HepG2 (cell line): ENCODE results near the gene ACP2. TPM values are rescaled to one million over a fixed set of nuclear protein-coding genes. Genes with fewer than 3 reads are reported as not detected.
A peak's percentile ranks its signal among the peaks of the same experiment; 100 is the strongest.

ENCODE experiments used
- CCAR2 ChIP-seq: fragments of 200-400 bp; formaldehyde crosslinking; optimal IDR thresholded peaks from 2 replicates; pipeline ENCODE3; 2018; ENCODE audit warnings: low read depth, mild to moderate bottlenecking, low read length, moderate library complexity
- FOXA3 ChIP-seq: IDR thresholded peaks from 2 replicates; pipeline ENCODE4 v1.6.1; 2016; ENCODE audit warnings: missing genetic modification reagents, missing compliant biosample characterization
- FUBP1 ChIP-seq: sonication (generic); formaldehyde crosslinking; IDR thresholded peaks from 2 replicates; pipeline ENCODE4 v1.5.1; 2020; ENCODE audit warnings: missing genetic modification reagents, mild to moderate bottlenecking, borderline replicate concordance
- NFE2L2 ChIP-seq: fragments of 150-350 bp; IDR thresholded peaks from 2 replicates; pipeline ENCODE4 v1.6.1; 2014; ENCODE audit warnings: low read length
- NFYC ChIP-seq: IDR thresholded peaks from 2 replicates; pipeline ENCODE4 v1.6.1; 2016; ENCODE audit warnings: missing genetic modification reagents, missing compliant biosample characterization
- PCBP2 ChIP-seq: fragments of 200-400 bp; formaldehyde crosslinking; optimal IDR thresholded peaks from 2 replicates; pipeline ENCODE3; 2018; ENCODE audit warnings: low read length, low read depth; ENCODE audit not compliant: poor library complexity, severe bottlenecking
- SMAD1 ChIP-seq: sonication (generic); formaldehyde crosslinking; IDR thresholded peaks from 2 replicates; pipeline ENCODE4 v1.4.0; 2020; ENCODE audit warnings: missing genetic modification reagents, low read depth, mild to moderate bottlenecking, borderline replicate concordance
- TCF7L2 ChIP-seq: IDR thresholded peaks from 2 replicates; pipeline ENCODE4 v1.6.1; 2011; ENCODE audit warnings: mild to moderate bottlenecking, low read depth, low read length, moderate library complexity
- TP53 ChIP-seq: sonication (generic); formaldehyde crosslinking; conservative IDR thresholded peaks from 2 replicates; pipeline ENCODE4 v1.4.0; 2020; ENCODE audit warnings: missing genetic modification reagents
- ZBTB4 ChIP-seq: sonication (generic); formaldehyde crosslinking; IDR thresholded peaks from 2 replicates; pipeline ENCODE4 v1.4.0; 2020; ENCODE audit warnings: missing genetic modification reagents, mild to moderate bottlenecking, borderline replicate concordance
- ZEB1 ChIP-seq: IDR thresholded peaks from 2 replicates; pipeline ENCODE4 v1.6.1; 2012; ENCODE audit warnings: mild to moderate bottlenecking, low read depth, inconsistent platforms; ENCODE audit not compliant: insufficient replicate concordance
- ZFP62 ChIP-seq: sonication (generic); formaldehyde crosslinking; IDR thresholded peaks from 2 replicates; pipeline ENCODE4 v1.4.0; 2020; ENCODE audit warnings: missing genetic modification reagents
- ZNF441 ChIP-seq: sonication (generic); formaldehyde crosslinking; IDR thresholded peaks from 2 replicates; pipeline ENCODE4 v1.7.0; 2021; ENCODE audit warnings: missing genetic modification reagents, borderline replicate concordance
- ZNF546 ChIP-seq: sonication (generic); formaldehyde crosslinking; conservative IDR thresholded peaks from 2 replicates; pipeline ENCODE4 v1.8.1; 2023; ENCODE audit warnings: mild to moderate bottlenecking, missing genetic modification reagents
- ZSCAN9 ChIP-seq: IDR thresholded peaks from 2 replicates; pipeline ENCODE4 v1.6.1; 2016; ENCODE audit warnings: borderline replicate concordance
- polyA plus RNA-seq, 8 experiments: library from polyadenylated mRNA; depleted of rRNA in 3 of 8; stranded (reverse) in 7 of 8; unstranded in 1 of 8; fragments of >200 nt; fragmentation: Illumina TruSeq in 4 of 8; extraction: Trizol in 4 of 8; gene quantifications; 2 replicates each; pipeline versions ENCODE4 v1.2.1 to v1.2.3, GENCODE V29; 2011 to 2016; ENCODE audit warnings: low read depth in 4 of 8, missing spikeins in 1 of 8, mixed read lengths in 1 of 8; ENCODE audit not compliant: insufficient read depth in 1 of 8
- total RNA-seq, 5 experiments: library from RNA; depleted of rRNA; stranded (reverse); fragments of >200 nt; fragmentation: Illumina TruSeq; extraction: Trizol; gene quantifications; 2 replicates each; pipeline ENCODE4 v1.2.3, GENCODE V29; 2016; ENCODE audit warnings: low read depth in 1 of 5
- TF ChIP-seq, protein P1 (sequence below): sonication (generic); formaldehyde crosslinking; IDR thresholded peaks from 2 replicates; pipeline ENCODE4 v1.4.0; 2020; ENCODE audit warnings: missing genetic modification reagents
- TF ChIP-seq, protein P2 (sequence below): sonication (generic); formaldehyde crosslinking; IDR thresholded peaks from 2 replicates; pipeline ENCODE4 v1.8.0; 2023; ENCODE audit warnings: mild to moderate bottlenecking, missing genetic modification reagents

ACP2 gene
- total and polyA plus RNA-seq, 2 of the 13 experiments (the other 11 are each of a cell fraction or from before 2014, with no cell fraction given): 17.7 to 20.2 TPM

DNA sequence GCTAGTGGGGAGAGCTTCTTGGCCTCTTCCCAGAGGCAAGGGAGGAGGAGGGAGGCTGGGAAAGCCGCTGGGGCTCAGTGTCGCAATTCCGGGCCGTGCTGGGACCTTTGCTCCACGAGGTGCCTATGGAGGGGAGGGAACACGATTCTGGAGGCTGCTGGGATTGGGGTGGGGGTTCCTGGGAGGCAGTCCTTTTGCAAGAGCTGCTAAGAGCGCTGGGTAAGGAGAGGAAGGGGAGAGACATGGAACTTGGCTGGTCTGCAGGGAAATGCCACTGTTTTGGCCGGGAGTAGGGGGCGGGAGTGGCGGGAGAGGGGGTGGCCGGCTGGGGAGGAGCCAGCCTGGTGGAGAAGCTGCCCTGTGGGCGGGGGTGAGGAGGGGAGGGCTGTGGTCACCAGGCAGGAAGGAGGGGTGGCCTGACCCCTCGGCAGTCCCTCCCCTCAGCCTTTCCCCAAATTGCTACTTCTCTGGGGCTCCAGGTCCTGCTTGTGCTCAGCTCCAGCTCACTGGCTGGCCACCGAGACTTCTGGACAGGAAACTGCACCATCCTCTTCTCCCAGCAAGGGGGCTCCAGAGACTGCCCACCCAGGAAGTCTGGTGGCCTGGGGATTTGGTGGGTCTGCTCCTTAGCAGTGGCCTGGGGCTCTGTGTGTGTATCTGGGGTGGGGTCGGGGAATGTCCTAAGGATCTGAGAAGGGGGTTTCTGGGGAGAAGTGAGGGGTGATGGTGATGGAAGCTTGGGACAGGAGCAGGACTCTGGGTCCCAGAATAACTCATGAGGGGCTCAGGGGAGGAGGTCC lies 9.1 kb upstream of the ACP2 start, which contains the start of gene NR1H3 (continued):
- TF ChIP-seq, protein P1, sequence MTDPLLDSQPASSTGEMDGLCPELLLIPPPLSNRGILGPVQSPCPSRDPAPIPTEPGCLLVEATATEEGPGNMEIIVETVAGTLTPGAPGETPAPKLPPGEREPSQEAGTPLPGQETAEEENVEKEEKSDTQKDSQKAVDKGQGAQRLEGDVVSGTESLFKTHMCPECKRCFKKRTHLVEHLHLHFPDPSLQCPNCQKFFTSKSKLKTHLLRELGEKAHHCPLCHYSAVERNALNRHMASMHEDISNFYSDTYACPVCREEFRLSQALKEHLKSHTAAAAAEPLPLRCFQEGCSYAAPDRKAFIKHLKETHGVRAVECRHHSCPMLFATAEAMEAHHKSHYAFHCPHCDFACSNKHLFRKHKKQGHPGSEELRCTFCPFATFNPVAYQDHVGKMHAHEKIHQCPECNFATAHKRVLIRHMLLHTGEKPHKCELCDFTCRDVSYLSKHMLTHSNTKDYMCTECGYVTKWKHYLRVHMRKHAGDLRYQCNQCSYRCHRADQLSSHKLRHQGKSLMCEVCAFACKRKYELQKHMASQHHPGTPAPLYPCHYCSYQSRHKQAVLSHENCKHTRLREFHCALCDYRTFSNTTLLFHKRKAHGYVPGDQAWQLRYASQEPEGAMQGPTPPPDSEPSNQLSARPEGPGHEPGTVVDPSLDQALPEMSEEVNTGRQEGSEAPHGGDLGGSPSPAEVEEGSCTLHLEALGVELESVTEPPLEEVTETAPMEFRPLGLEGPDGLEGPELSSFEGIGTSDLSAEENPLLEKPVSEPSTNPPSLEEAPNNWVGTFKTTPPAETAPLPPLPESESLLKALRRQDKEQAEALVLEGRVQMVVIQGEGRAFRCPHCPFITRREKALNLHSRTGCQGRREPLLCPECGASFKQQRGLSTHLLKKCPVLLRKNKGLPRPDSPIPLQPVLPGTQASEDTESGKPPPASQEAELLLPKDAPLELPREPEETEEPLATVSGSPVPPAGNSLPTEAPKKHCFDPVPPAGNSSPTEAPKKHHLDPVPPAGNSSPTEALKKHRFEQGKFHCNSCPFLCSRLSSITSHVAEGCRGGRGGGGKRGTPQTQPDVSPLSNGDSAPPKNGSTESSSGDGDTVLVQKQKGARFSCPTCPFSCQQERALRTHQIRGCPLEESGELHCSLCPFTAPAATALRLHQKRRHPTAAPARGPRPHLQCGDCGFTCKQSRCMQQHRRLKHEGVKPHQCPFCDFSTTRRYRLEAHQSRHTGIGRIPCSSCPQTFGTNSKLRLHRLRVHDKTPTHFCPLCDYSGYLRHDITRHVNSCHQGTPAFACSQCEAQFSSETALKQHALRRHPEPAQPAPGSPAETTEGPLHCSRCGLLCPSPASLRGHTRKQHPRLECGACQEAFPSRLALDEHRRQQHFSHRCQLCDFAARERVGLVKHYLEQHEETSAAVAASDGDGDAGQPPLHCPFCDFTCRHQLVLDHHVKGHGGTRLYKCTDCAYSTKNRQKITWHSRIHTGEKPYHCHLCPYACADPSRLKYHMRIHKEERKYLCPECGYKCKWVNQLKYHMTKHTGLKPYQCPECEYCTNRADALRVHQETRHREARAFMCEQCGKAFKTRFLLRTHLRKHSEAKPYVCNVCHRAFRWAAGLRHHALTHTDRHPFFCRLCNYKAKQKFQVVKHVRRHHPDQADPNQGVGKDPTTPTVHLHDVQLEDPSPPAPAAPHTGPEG (CRISPR knock-in tag): no peak
- no peak for TF ChIP-seq ZFP62 (CRISPR knock-in tag)
- no peak for TF ChIP-seq NFYC (CRISPR knock-in tag)
- no peak for TF ChIP-seq ZNF546 (CRISPR knock-in tag)
- TF ChIP-seq CCAR2: no peak
- TF ChIP-seq FOXA3 (CRISPR knock-in tag): peak; percentile 6; the same call in 1 of the 2 replicates
- TF ChIP-seq SMAD1: no peak
- TF ChIP-seq NFE2L2: no peak
- TF ChIP-seq ZEB1: no peak
- no peak for TF ChIP-seq ZSCAN9 (CRISPR knock-in tag)
- no peak for TF ChIP-seq FUBP1
- TF ChIP-seq, protein P2, sequence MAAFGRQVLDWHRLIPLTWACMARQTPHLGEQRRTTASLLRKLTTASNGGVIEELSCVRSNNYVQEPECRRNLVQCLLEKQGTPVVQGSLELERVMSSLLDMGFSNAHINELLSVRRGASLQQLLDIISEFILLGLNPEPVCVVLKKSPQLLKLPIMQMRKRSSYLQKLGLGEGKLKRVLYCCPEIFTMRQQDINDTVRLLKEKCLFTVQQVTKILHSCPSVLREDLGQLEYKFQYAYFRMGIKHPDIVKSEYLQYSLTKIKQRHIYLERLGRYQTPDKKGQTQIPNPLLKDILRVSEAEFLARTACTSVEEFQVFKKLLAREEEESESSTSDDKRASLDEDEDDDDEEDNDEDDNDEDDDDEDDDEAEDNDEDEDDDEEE (CRISPR knock-in tag): no peak; the same call in 1 of the 2 replicates
- TF ChIP-seq ZNF441 (CRISPR knock-in tag): 0 out of 2 replicates have a peak, but pooled peaks have one; percentile 51
- TF ChIP-seq TCF7L2: no peak
- no peak for TF ChIP-seq TP53 (CRISPR knock-in tag)
- TF ChIP-seq PCBP2: no peak
- no peak for TF ChIP-seq ZBTB4 (CRISPR knock-in tag)
